ENCODE measurements around the gene TRIM73.
"Not testable (repeated sequence)": the region's sequence is repeated elsewhere in the genome, so short reads cannot be mapped to it uniquely, and the experiment has no call there.

GRCh38 chr7:75403455-75404443 lies 8.3 kb downstream of the TRIM73 start:
- TF ChIP-seq, protein P1, sequence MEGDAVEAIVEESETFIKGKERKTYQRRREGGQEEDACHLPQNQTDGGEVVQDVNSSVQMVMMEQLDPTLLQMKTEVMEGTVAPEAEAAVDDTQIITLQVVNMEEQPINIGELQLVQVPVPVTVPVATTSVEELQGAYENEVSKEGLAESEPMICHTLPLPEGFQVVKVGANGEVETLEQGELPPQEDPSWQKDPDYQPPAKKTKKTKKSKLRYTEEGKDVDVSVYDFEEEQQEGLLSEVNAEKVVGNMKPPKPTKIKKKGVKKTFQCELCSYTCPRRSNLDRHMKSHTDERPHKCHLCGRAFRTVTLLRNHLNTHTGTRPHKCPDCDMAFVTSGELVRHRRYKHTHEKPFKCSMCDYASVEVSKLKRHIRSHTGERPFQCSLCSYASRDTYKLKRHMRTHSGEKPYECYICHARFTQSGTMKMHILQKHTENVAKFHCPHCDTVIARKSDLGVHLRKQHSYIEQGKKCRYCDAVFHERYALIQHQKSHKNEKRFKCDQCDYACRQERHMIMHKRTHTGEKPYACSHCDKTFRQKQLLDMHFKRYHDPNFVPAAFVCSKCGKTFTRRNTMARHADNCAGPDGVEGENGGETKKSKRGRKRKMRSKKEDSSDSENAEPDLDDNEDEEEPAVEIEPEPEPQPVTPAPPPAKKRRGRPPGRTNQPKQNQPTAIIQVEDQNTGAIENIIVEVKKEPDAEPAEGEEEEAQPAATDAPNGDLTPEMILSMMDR (IDR thresholded peaks at IDR 0.05), result not testable (repeated sequence)
- TF ChIP-seq POLR2A (IDR thresholded peaks at IDR 0.05), result not testable (repeated sequence)
